ENCODE results near the gene BRSK2. TPM values are rescaled to one million over a fixed set of nuclear protein-coding genes. Genes with fewer than 3 reads are reported as not detected.

The BRSK2 gene
- total RNA-seq, 1 donor from 2014 or later: 9.3 TPM

- TF ChIP-seq CTCF (IDR thresholded peaks at IDR 0.05): no peak
- intact Hi-C loops (cut with DNase I): no loop called here
- H3K36me3 ChIP-seq: peaks cover 56 to 70% of the 10 kb centered on the region in 2 donors
- H3K27ac ChIP-seq: no peak overlapping the region
- H3K9me3 ChIP-seq: no peaks in the 10 kb centered on the region
- H3K4me1 ChIP-seq: peaks cover 29 to 45% of the 10 kb centered on the region in 2 donors
- DNase-seq (ENCODE audit: low spot score in 2 of 2): no peak
- no peaks in the 10 kb centered on the region for H3K27me3 ChIP-seq
- no peak overlapping the region for H3K4me3 ChIP-seq
These were observed 88.8 kb downstream of the BRSK2 start for GRCh38 chr11:1478544-1478943.

DNA sequence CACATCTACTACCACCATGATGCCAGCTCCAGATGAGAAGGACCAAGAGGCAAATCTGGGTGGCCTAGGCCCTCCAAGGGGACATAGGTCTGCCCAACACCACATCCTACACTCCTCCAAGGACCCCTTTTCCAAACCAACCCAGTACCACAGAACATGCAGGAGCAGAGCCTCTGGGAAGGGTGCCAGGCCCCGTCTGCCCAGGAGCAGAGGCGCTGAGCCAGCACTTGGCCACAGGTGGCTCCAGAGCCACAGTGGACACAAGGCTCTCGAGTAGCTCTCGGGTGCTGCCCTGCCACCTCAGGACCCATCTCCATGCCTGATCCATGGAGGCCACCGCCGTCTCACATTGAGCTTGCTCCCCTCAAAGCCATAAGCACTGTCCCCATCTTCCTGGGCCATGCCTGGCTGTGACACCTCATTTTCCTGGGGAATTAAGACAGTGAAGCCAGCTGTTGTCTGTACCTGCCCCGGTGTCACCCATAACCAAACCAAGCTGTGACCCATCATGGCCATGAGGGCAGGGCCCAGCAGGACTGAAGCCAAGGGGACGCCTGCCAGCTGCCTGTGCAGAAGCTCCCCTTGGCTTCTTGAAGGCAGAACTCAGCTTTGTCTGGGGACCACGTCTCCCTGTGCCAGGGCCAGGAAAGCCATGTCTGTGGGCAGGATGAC, 89.4 kb downstream of the BRSK2 start:
- Histone ChIP-seq H3K9me3 (no peaks in the 10 kb centered on the region), H3K4me1 (peaks cover 35 to 51% of the 10 kb centered on the region in 2 donors), H3K4me3 (no peak overlapping the region), H3K27me3 (no peaks in the 10 kb centered on the region), H3K36me3 (peaks cover 50 to 64% of the 10 kb centered on the region in 2 donors), H3K27ac (peak overlapping the region; percentile 62 to 87)
- no peak for TF ChIP-seq CTCF (IDR thresholded peaks at IDR 0.05)
- no peak for DNase-seq (ENCODE audit: low spot score in 2 of 2)
- intact Hi-C loops (cut with DNase I): no loop called here

GRCh38 chr11:1479678-1480118, 90.0 kb downstream of the BRSK2 start:
- intact Hi-C loops (cut with DNase I): loop anchor here (5.0 kb wide), 1 partner anchor 93 kb away; the partner anchor contains the start of gene DUSP8
- no peak for TF ChIP-seq CTCF (IDR thresholded peaks at IDR 0.05)
- DNase-seq (ENCODE audit: low spot score in 2 of 2): no peak
- Histone ChIP-seq H3K27me3 (no peaks in the 10 kb centered on the region), H3K4me1 (peaks cover 41 to 56% of the 10 kb centered on the region in 2 donors), H3K36me3 (peaks cover 44 to 59% of the 10 kb centered on the region in 2 donors), H3K27ac (peak overlapping the region; percentile 62 to 87), H3K4me3 (no peak overlapping the region), H3K9me3 (no peaks in the 10 kb centered on the region)

GRCh38 chr11:1480191-1480554, 90.4 kb downstream of the BRSK2 start:
- no peak for DNase-seq (ENCODE audit: low spot score in 2 of 2)
- no peak for TF ChIP-seq CTCF (IDR thresholded peaks at IDR 0.05)
- H3K27me3 ChIP-seq: no peaks in the 10 kb centered on the region
- H3K9me3 ChIP-seq: no peaks in the 10 kb centered on the region
- peak overlapping the region; percentile 87 to 98 for H3K27ac ChIP-seq
- no peak overlapping the region for H3K4me3 ChIP-seq
- intact Hi-C loops (cut with DNase I): loop anchor here (5.0 kb wide), 1 partner anchor 92 kb away; the partner anchor contains the start of gene DUSP8
- peaks cover 40 to 54% of the 10 kb centered on the region in 2 donors for H3K36me3 ChIP-seq
- H3K4me1 ChIP-seq: peaks cover 41 to 61% of the 10 kb centered on the region in 2 donors

GRCh38 chr11:1480555-1481482, 91.1 kb downstream of the BRSK2 start:
- DNase-seq (ENCODE audit: low spot score in 2 of 2): no peak
- peak overlapping the region; percentile 87 to 98 for H3K27ac ChIP-seq
- intact Hi-C loops (cut with DNase I): loop anchor here (5.0 kb wide), 1 partner anchor 91 kb away; the partner anchor contains the start of gene DUSP8

More at GRCh38 chr11:1480555-1481482, 91.1 kb downstream of the BRSK2 start:
- peak overlapping the region in 1 of 2 donors; percentile 16 for H3K4me3 ChIP-seq
- peaks cover 34 to 47% of the 10 kb centered on the region in 2 donors for H3K36me3 ChIP-seq
- no peaks in the 10 kb centered on the region for H3K9me3 ChIP-seq
- peaks cover 41 to 66% of the 10 kb centered on the region in 2 donors for H3K4me1 ChIP-seq
- TF ChIP-seq CTCF (IDR thresholded peaks at IDR 0.05): no peak
- H3K27me3 ChIP-seq: no peaks in the 10 kb centered on the region

Data from ascending aorta (tissue), 2 donors.